Vagina (tissue), 1 donor: ENCODE data around the gene GZMB. TPM values are rescaled to one million over a fixed set of nuclear protein-coding genes. Genes with fewer than 3 reads are reported as not detected.

ENCODE experiments used
- total RNA-seq: library from RNA; depleted of rRNA; stranded (reverse); fragments of >200 nt; gene quantifications from one replicate; pipeline ENCODE4 v1.2.3, GENCODE V29; 2016

The GZMB gene
- total RNA-seq, 1 donor from 2014 or later, result 2.2 TPM

Other genes starting within 250 kb of the GZMB start
- gene NYNRIN, start 235.2 kb downstream of the GZMB start, total RNA-seq, result 14.7 TPM
- gene CBLN3, start 204.5 kb downstream of the GZMB start, total RNA-seq, result 1.7 TPM
- 41.7 TPM for gene KHNYN, start 204.2 kb downstream of the GZMB start, total RNA-seq
- gene SDR39U1, start 191.4 kb downstream of the GZMB start, total RNA-seq, result 43.2 TPM
- gene CMA1, start 125.9 kb downstream of the GZMB start, total RNA-seq, result not detected
- gene CTSG, start 57.9 kb downstream of the GZMB start, total RNA-seq, result 1.5 TPM
- not detected for gene GZMH, start 24.5 kb downstream of the GZMB start, total RNA-seq